GM08714 (cell line): ENCODE results near the gene CRAT.
A peak's percentile ranks its signal among the peaks of the same experiment; 100 is the strongest.

Experiments used
- H3K4me3 ChIP-seq: fragments of 200-500 bp; sonication (Bioruptor generic); 2 replicates; pipeline ENCODE4 v1.5.1; 2014; ENCODE audit warnings: mild to moderate bottlenecking, low read length, inconsistent platforms
- ZNF274 ChIP-seq: IDR thresholded peaks from 2 replicates; pipeline ENCODE4 v1.6.1; 2012; ENCODE audit warnings: mild to moderate bottlenecking, low read depth, low read length

The CRAT gene

GRCh38 chr9:129142138-129142935 is 31.7 kb upstream of the CRAT start:
- H3K4me3 ChIP-seq: peak overlapping the region; percentile 37; the same call in 1 of the 2 replicates
- no peak for TF ChIP-seq ZNF274

- peak overlapping the region; percentile 44; the same call in 1 of the 2 replicates for H3K4me3 ChIP-seq
- no peak for TF ChIP-seq ZNF274
Measured at GRCh38 chr9:129141066-129142041, 30.8 kb upstream of the CRAT start.

- H3K4me3 ChIP-seq: peak overlapping the region; percentile 44; the same call in 1 of the 2 replicates
- TF ChIP-seq ZNF274: no peak
Measured at GRCh38 chr9:129140397-129141065, 29.9 kb upstream of the CRAT start.

- TF ChIP-seq ZNF274: no peak
Measured at GRCh38 chr9:129139993-129140396, 29.4 kb upstream of the CRAT start.

GRCh38 chr9:129139233-129139992 is 28.8 kb upstream of the CRAT start:
- no peak for TF ChIP-seq ZNF274
- peak overlapping the region; percentile 36; the same call in 1 of the 2 replicates for H3K4me3 ChIP-seq

More at GRCh38 chr9:129139993-129140396, 29.4 kb upstream of the CRAT start:
- peak overlapping the region; percentile 37; the same call in 1 of the 2 replicates for H3K4me3 ChIP-seq

GRCh38 chr9:129138476-129139232 is 28.1 kb upstream of the CRAT start:
- no peak overlapping the region for H3K4me3 ChIP-seq
- no peak for TF ChIP-seq ZNF274

- no peak for TF ChIP-seq ZNF274
- no peak overlapping the region for H3K4me3 ChIP-seq
Measured at GRCh38 chr9:129138144-129138462, 27.5 kb upstream of the CRAT start.

- H3K4me3 ChIP-seq: no peak overlapping the region
- TF ChIP-seq ZNF274: no peak
Measured at GRCh38 chr9:129137292-129138143, 26.9 kb upstream of the CRAT start.

- TF ChIP-seq ZNF274: no peak
- H3K4me3 ChIP-seq: no peak overlapping the region
Measured at GRCh38 chr9:129136446-129137035, 25.9 kb upstream of the CRAT start.

GRCh38 chr9:129135476-129135875 is 24.9 kb upstream of the CRAT start:
- TF ChIP-seq ZNF274: no peak
- H3K4me3 ChIP-seq: no peak overlapping the region

- no peak for TF ChIP-seq ZNF274
- no peak overlapping the region for H3K4me3 ChIP-seq
Measured at GRCh38 chr9:129133082-129133481, 22.5 kb upstream of the CRAT start.

GRCh38 chr9:129131300-129132145 is 20.9 kb upstream of the CRAT start:
- no peak overlapping the region for H3K4me3 ChIP-seq
- TF ChIP-seq ZNF274: no peak
